Stimulated activated CD4-positive, alpha-beta T cell treated with anti-CD3 and anti-CD28 coated beads, Interleukin-12 subunit alpha, Interleukin-12 subunit beta, amount 100 ng/mL, for 24 hours (primary cell): ENCODE results near the gene CLASP1.

Experiments used
- DNase-seq, 2 experiments: peaks; one replicate each; pipeline ENCODE4 v3.0.0-alpha.2; 2020; ENCODE audit warnings: low read depth in 2 of 2

Gene CLASP1

GRCh38 chr2:121427187-121427689 is 222.0 kb downstream of the CLASP1 start:
- no peak for DNase-seq

- DNase-seq, result no peak
Observed at GRCh38 chr2:121420486-121420885, 228.8 kb downstream of the CLASP1 start.

GRCh38 chr2:121419081-121419699 is 230.1 kb downstream of the CLASP1 start:
- DNase-seq, result no peak

- no peak for DNase-seq
Observed at GRCh38 chr2:121418494-121419058, 230.7 kb downstream of the CLASP1 start.

- no peak for DNase-seq
Observed at GRCh38 chr2:121417826-121418225, 231.4 kb downstream of the CLASP1 start.

GRCh38 chr2:121415727-121416126 is 233.5 kb downstream of the CLASP1 start:
- no peak for DNase-seq

GRCh38 chr2:121412349-121412748 is 236.9 kb downstream of the CLASP1 start:
- DNase-seq, result no peak

- DNase-seq, result no peak
Observed at GRCh38 chr2:121409966-121410365, 239.3 kb downstream of the CLASP1 start.

GRCh38 chr2:121409388-121409787 is 239.9 kb downstream of the CLASP1 start:
- DNase-seq, result no peak

- DNase-seq, result no peak
Observed at GRCh38 chr2:121408641-121409040, 240.6 kb downstream of the CLASP1 start.

- no peak for DNase-seq
Observed at GRCh38 chr2:121405233-121405632, 244.0 kb downstream of the CLASP1 start.

GRCh38 chr2:121400201-121400600 is 249.1 kb downstream of the CLASP1 start:
- DNase-seq, result no peak

- DNase-seq, result no peak
Observed at GRCh38 chr2:121398853-121399252, 250.4 kb downstream of the CLASP1 start.

GRCh38 chr2:121390082-121390692 is 259.1 kb downstream of the CLASP1 start:
- DNase-seq, result no peak

- no peak for DNase-seq
Observed at GRCh38 chr2:121388371-121388770, 260.9 kb downstream of the CLASP1 start.

GRCh38 chr2:121387591-121388325 is 261.5 kb downstream of the CLASP1 start:
- no peak for DNase-seq

- DNase-seq, result no peak
Observed at GRCh38 chr2:121386707-121387106, 262.6 kb downstream of the CLASP1 start.

GRCh38 chr2:121386102-121386501 is 263.2 kb downstream of the CLASP1 start:
- DNase-seq, result no peak

GRCh38 chr2:121382744-121383143 is 266.5 kb downstream of the CLASP1 start:
- DNase-seq, result no peak

GRCh38 chr2:121377646-121378045 is 271.6 kb downstream of the CLASP1 start:
- no peak for DNase-seq

- DNase-seq, result no peak
Observed at GRCh38 chr2:121376535-121377250, 272.6 kb downstream of the CLASP1 start.

- no peak for DNase-seq
Observed at GRCh38 chr2:121375621-121376159, 273.6 kb downstream of the CLASP1 start.
